ENCODE results near the gene MSI2. TPM values are rescaled to one million over a fixed set of nuclear protein-coding genes. Genes with fewer than 3 reads are reported as not detected.

The MSI2 gene
- total and polyA plus RNA-seq, 7 donors: 12.6 to 25.8 (median 21.3) TPM

- H3K9me3 ChIP-seq: no peaks in the 10 kb centered on the region
- peaks cover 0 to 29% (median 24%) of the 10 kb centered on the region in 4 donors for H3K4me1 ChIP-seq
- no peak for DNase-seq
- H3K27me3 ChIP-seq: no peaks in the 10 kb centered on the region
- H3K27ac ChIP-seq: peak overlapping the region; percentile 16 to 62 (median 42)
- no peak overlapping the region for H3K4me3 ChIP-seq
- WGBS, 2 donors: 78 to 86% methylated on average over 10 of the region's 10 CpGs
- intact Hi-C loops (cut with DNase I): loop anchor here (5.0 kb wide), 1 partner anchor 319 kb away; no protein-coding TSS in a partner anchor
- TF ChIP-seq POLR2A (IDR thresholded peaks at IDR 0.05) (no peak), EP300 (IDR thresholded peaks at IDR 0.05) (no peak), CTCF (IDR thresholded peaks at IDR 0.05) (no peak), POLR2AphosphoS5 (IDR thresholded peaks at IDR 0.05) (peak in 1 of 4 donors; percentile 7)
- H3K36me3 ChIP-seq: no peaks in the 10 kb centered on the region
Measured at GRCh38 chr17:57288040-57288772, 31.9 kb downstream of the MSI2 start.

GRCh38 chr17:57288773-57289121, 32.4 kb downstream of the MSI2 start:
- TF ChIP-seq CTCF (IDR thresholded peaks at IDR 0.05): no peak
- no peak for TF ChIP-seq POLR2AphosphoS5 (IDR thresholded peaks at IDR 0.05)
- no peak for TF ChIP-seq POLR2A (IDR thresholded peaks at IDR 0.05)
- no peak for TF ChIP-seq EP300 (IDR thresholded peaks at IDR 0.05)
- WGBS, 2 donors: 55 to 79% methylated on average over 3 of the region's 3 CpGs

DNA sequence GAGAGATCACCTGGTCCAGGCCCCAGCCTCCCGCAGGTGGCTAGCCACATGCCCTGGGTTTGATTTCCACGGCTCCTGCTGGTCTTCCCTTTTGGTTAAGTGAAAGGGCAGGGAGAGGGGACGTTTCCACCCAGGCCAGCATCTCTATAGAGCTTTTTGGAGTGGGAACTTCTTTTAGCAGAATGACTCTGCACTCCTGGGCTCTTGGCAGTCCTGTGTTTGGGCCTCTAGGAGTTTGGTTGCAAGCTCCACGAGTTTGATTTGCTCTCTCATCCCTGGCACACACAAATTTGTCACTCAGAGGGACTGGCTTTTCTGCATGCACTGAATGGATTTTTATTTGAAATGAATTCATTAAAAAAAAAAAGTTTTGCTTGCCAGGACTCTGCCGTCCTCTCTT, 32.8 kb downstream of the MSI2 start:
- Histone ChIP-seq H3K36me3 (no peaks in the 10 kb centered on the region), H3K27ac (peak overlapping the region; percentile 26 to 62 (median 42)), H3K27me3 (no peaks in the 10 kb centered on the region), H3K4me1 (peaks cover 0 to 29% (median 24%) of the 10 kb centered on the region in 4 donors), H3K4me3 (no peak overlapping the region), H3K9me3 (no peaks in the 10 kb centered on the region)
- intact Hi-C loops (cut with DNase I): loop anchor here (5.0 kb wide), 1 partner anchor 318 kb away; no protein-coding TSS in a partner anchor
- TF ChIP-seq POLR2AphosphoS5 (IDR thresholded peaks at IDR 0.05): no peak
- TF ChIP-seq POLR2A (IDR thresholded peaks at IDR 0.05): no peak
- no peak for TF ChIP-seq EP300 (IDR thresholded peaks at IDR 0.05)
- TF ChIP-seq CTCF (IDR thresholded peaks at IDR 0.05): no peak
- 68 to 81% methylated on average over 5 of the region's 5 CpGs for WGBS, 2 donors
- no peak for DNase-seq

More at GRCh38 chr17:57288773-57289121, 32.4 kb downstream of the MSI2 start:
- Histone ChIP-seq H3K4me3 (no peak overlapping the region), H3K36me3 (no peaks in the 10 kb centered on the region), H3K9me3 (no peaks in the 10 kb centered on the region), H3K4me1 (peaks cover 0 to 29% (median 24%) of the 10 kb centered on the region in 4 donors), H3K27ac (peak overlapping the region; percentile 16 to 62 (median 42)), H3K27me3 (no peaks in the 10 kb centered on the region)
- DNase-seq: no peak
- intact Hi-C loops (cut with DNase I): loop anchor here (5.0 kb wide), 1 partner anchor 319 kb away; no protein-coding TSS in a partner anchor

- intact Hi-C loops (cut with DNase I): loop anchor here (5.0 kb wide), 1 partner anchor 318 kb away; no protein-coding TSS in a partner anchor
- WGBS, 2 donors: 83 to 90% methylated on average over 8 of the region's 8 CpGs
- no peak for DNase-seq
- H3K4me3 ChIP-seq: no peak overlapping the region
- H3K4me1 ChIP-seq: peaks cover 0 to 29% (median 24%) of the 10 kb centered on the region in 4 donors
- no peak for TF ChIP-seq EP300 (IDR thresholded peaks at IDR 0.05)
- no peak for TF ChIP-seq CTCF (IDR thresholded peaks at IDR 0.05)
- TF ChIP-seq POLR2A (IDR thresholded peaks at IDR 0.05): no peak
- TF ChIP-seq POLR2AphosphoS5 (IDR thresholded peaks at IDR 0.05): no peak
- no peaks in the 10 kb centered on the region for H3K36me3 ChIP-seq
- H3K27me3 ChIP-seq: no peaks in the 10 kb centered on the region
- H3K27ac ChIP-seq: peak overlapping the region in 3 of 4 donors; percentile 26 to 58 (median 26)
- H3K9me3 ChIP-seq: no peaks in the 10 kb centered on the region
Measured at GRCh38 chr17:57289613-57290012, 33.3 kb downstream of the MSI2 start.

Data from sigmoid colon (tissue), 7 donors.